ENCODE results near the gene PHLDB3. TPM values are rescaled to one million over a fixed set of nuclear protein-coding genes. Genes with fewer than 3 reads are reported as not detected.

The PHLDB3 gene
- total and polyA plus RNA-seq, 2 of the 13 experiments (the other 11 are each of a cell fraction or from before 2014, with no cell fraction given), result 11.3 to 14.5 TPM

DNA sequence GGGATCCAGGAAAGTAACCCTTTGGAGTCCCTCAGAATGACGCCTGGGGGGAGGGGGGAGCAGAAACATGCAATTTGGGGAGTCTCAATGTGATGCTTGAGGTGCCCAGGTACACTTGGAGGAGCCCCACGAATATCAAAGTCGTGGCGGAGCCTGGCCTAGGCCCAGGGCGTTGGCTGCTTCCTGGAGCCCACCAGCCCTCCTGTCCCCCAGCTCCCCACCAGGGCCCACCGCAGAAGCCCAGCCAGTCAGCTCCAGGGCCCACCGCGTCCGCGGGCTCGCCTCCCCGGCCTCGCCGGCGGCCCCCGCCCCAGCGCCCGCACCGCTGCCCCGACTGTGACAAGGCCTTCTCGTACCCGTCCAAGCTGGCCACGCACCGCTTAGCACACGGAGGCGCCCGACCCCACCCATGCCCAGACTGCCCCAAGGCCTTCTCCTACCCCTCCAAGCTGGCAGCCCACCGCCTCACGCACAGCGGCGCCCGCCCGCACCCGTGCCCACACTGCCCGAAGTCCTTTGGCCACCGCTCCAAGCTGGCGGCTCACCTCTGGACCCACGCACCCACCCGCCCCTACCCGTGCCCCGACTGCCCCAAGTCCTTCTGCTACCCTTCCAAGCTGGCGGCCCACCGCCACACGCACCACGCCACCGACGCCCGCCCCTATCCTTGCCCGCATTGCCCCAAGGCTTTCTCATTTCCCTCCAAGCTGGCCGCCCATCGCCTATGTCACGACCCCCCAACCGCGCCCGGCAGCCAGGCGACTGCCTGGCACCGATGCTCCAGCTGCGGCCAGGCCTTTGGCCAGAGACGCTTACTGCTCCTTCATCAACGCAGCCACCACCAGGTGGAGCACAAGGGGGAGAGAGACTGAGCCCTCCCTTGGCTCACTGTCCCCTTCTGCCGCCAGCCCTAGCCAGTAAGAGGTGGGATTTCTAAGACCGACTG is 30.5 kb upstream of the PHLDB3 start (continued):
- TF ChIP-seq ZNF253 (CRISPR knock-in tag; IDR thresholded peaks at IDR 0.05; ENCODE audit: borderline replicate concordance), result no peak
- TF ChIP-seq AGO2 (optimal IDR thresholded peaks at IDR 0.05; ENCODE audit: low read depth, low read length), result peak; percentile 48
- TF ChIP-seq ADNP (CRISPR knock-in tag; IDR thresholded peaks at IDR 0.05), result no peak
- TF ChIP-seq ZNF441 (CRISPR knock-in tag; IDR thresholded peaks at IDR 0.05; ENCODE audit: borderline replicate concordance), result no peak
- TF ChIP-seq ZNF770 (CRISPR knock-in tag; IDR thresholded peaks at IDR 0.05), result no peak
- no peak for TF ChIP-seq RBM39 (IDR thresholded peaks at IDR 0.05; ENCODE audit: low read depth, low read length, poor library complexity, severe bottlenecking)
- TF ChIP-seq RBAK (CRISPR knock-in tag; IDR thresholded peaks at IDR 0.05), result no peak
- peak; percentile 32 for TF ChIP-seq XRCC5 (optimal IDR thresholded peaks at IDR 0.05; ENCODE audit: low read length)
- TF ChIP-seq JDP2 (CRISPR knock-in tag; IDR thresholded peaks at IDR 0.05; ENCODE audit: borderline replicate concordance), result no peak
- 0 out of 2 replicates have a peak, but pooled peaks have one; percentile 45 for TF ChIP-seq ZBTB38 (CRISPR knock-in tag; IDR thresholded peaks at IDR 0.05)
- TF ChIP-seq ZNF768 (CRISPR knock-in tag; IDR thresholded peaks at IDR 0.05), result peak; percentile 12; the same call in 1 of the 2 replicates
- TF ChIP-seq, protein P1, sequence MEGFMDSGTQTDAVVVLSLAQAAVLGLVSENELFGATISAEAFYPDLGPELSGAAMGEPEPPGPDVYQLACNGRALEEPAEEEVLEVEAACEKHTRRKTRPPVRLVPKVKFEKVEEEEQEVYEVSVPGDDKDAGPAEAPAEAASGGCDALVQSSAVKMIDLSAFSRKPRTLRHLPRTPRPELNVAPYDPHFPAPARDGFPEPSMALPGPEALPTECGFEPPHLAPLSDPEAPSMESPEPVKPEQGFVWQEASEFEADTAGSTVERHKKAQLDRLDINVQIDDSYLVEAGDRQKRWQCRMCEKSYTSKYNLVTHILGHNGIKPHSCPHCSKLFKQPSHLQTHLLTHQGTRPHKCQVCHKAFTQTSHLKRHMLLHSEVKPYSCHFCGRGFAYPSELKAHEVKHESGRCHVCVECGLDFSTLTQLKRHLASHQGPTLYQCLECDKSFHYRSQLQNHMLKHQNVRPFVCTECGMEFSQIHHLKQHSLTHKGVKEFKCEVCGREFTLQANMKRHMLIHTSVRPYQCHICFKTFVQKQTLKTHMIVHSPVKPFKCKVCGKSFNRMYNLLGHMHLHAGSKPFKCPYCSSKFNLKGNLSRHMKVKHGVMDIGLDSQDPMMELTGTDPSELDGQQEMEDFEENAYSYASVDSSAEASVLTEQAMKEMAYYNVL (CRISPR knock-in tag; IDR thresholded peaks at IDR 0.05; ENCODE audit: borderline replicate concordance), result no peak
- TF ChIP-seq ZBTB42 (CRISPR knock-in tag; IDR thresholded peaks at IDR 0.05), result no peak
- TF ChIP-seq RFX5 (IDR thresholded peaks at IDR 0.05; ENCODE audit: low read depth, low read length), result no peak
- TF ChIP-seq HNRNPK (IDR thresholded peaks at IDR 0.05; ENCODE audit: low read depth, low read length, poor library complexity, severe bottlenecking), result peak; percentile 17
- 0 out of 2 replicates have a peak, but pooled peaks have one; percentile 14 for TF ChIP-seq SMC3 (IDR thresholded peaks at IDR 0.05; ENCODE audit: low read length)
- TF ChIP-seq TFAP4 (IDR thresholded peaks at IDR 0.05; ENCODE audit: borderline replicate concordance, low read depth), result no peak
